ENCODE measurements around the gene NDUFC2. TPM values are rescaled to one million over a fixed set of nuclear protein-coding genes. Genes with fewer than 3 reads are reported as not detected.

The NDUFC2 gene
- total RNA-seq, 4 donors from 2014 or later, result 205 to 342 (median 228) TPM

DNA sequence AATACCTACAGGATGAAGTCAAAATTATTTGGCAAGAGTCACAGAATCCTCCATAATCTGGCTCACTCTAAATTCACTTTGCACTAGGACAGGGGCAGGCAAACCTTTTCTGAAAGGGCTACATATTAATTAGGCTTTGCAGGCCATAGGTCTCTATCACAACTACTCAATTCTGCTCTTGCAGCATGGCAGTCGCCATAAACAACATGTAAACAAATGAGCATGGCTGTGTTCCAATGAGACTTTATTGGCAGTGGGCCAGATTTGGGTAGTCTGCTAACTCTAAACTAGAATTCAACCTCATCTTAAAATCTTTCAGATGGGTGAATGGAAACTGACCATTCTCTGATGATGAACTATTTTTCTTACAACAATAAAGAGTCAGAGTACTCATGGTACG is 10.2 kb downstream of the NDUFC2 start:
- peaks cover 6 to 8% of the 10 kb centered on the region in 2 donors for H3K36me3 ChIP-seq
- WGBS, 2 donors, result 66 to 73% methylated on average over 2 of the region's 2 CpGs

DNA sequence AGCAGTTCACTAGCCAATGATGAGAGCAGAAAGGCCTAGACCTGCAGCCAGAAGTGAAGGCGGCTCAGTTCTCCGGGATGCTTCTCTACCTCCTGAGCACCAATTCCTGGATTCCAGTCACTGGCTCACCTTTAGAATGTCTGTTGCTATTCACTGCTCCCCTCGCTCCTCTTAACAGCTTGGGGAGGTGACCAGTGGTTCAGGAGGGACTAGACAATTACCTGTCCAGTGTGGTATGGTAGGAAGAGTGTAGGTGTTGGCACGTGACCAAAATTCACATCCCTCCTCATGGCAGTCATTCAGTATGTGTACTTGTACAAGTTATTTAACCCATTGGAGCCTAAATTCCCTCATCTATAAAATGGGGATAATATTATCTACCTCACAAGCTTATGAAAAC is 12.0 kb downstream of the NDUFC2 start:
- H3K36me3 ChIP-seq, result peaks cover 6 to 8% of the 10 kb centered on the region in 2 donors
- H3K4me3 ChIP-seq (replicated peaks in 1 of 3), result no peak overlapping the region
- H3K9me3 ChIP-seq, result no peaks in the 10 kb centered on the region
- H3K4me1 ChIP-seq, result peaks cover 18 to 52% of the 10 kb centered on the region in 2 donors
- intact Hi-C loops (cut with DNase I), result no loop called here
- TF ChIP-seq, protein P1, sequence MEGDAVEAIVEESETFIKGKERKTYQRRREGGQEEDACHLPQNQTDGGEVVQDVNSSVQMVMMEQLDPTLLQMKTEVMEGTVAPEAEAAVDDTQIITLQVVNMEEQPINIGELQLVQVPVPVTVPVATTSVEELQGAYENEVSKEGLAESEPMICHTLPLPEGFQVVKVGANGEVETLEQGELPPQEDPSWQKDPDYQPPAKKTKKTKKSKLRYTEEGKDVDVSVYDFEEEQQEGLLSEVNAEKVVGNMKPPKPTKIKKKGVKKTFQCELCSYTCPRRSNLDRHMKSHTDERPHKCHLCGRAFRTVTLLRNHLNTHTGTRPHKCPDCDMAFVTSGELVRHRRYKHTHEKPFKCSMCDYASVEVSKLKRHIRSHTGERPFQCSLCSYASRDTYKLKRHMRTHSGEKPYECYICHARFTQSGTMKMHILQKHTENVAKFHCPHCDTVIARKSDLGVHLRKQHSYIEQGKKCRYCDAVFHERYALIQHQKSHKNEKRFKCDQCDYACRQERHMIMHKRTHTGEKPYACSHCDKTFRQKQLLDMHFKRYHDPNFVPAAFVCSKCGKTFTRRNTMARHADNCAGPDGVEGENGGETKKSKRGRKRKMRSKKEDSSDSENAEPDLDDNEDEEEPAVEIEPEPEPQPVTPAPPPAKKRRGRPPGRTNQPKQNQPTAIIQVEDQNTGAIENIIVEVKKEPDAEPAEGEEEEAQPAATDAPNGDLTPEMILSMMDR (IDR thresholded peaks at IDR 0.05), result no peak
- no peak for TF ChIP-seq POLR2A (IDR thresholded peaks at IDR 0.05)
- 83 to 88% methylated on average over 4 of the region's 4 CpGs for WGBS, 2 donors
- no peaks in the 10 kb centered on the region for H3K27me3 ChIP-seq
- DNase-seq, result no peak
- H3K27ac ChIP-seq, result peak overlapping the region in 2 of 3 donors; percentile 10 to 32

More for the DNA sequence above, 10.2 kb downstream of the NDUFC2 start:
- DNase-seq, result no peak
- peak overlapping the region in 2 of 3 donors; percentile 19 to 79 for H3K27ac ChIP-seq
- no peaks in the 10 kb centered on the region for H3K27me3 ChIP-seq
- no peak overlapping the region for H3K4me3 ChIP-seq (replicated peaks in 1 of 3)
- no peak for TF ChIP-seq POLR2A (IDR thresholded peaks at IDR 0.05)
- TF ChIP-seq, protein P1 (IDR thresholded peaks at IDR 0.05), result no peak
- H3K4me1 ChIP-seq, result peaks cover 5 to 39% of the 10 kb centered on the region in 2 donors
- intact Hi-C loops (cut with DNase I), result no loop called here
- no peaks in the 10 kb centered on the region for H3K9me3 ChIP-seq

DNA sequence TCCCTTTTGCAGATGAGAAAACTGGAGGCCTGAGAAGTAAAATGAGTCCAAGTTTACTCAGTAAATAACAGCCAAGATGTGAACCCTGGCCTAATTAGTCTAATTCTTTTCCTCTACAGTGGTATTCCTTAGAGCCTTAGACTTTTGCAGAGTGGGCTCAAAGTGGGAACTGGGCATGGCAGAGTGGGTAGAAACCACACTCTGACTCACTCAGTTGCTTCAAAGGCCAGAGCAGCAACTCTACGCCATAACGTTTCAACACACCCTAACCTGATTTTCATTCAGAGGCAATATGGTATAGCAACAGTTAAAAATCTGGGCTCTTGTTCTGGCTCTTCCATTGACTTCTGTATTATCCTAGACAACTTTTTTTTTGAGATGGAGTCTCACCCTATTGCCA is 13.2 kb downstream of the NDUFC2 start:
- no peak for DNase-seq
- WGBS, 2 donors, result 72 to 86% methylated on average over 2 of the region's 2 CpGs
- H3K9me3 ChIP-seq, result no peaks in the 10 kb centered on the region
- H3K27me3 ChIP-seq, result no peaks in the 10 kb centered on the region
- H3K27ac ChIP-seq, result no peak overlapping the region
- H3K4me3 ChIP-seq (replicated peaks in 1 of 3), result no peak overlapping the region
- peaks cover 5 to 6% of the 10 kb centered on the region in 2 donors for H3K36me3 ChIP-seq
- TF ChIP-seq, protein P1 (IDR thresholded peaks at IDR 0.05), result no peak
- no peak for TF ChIP-seq POLR2A (IDR thresholded peaks at IDR 0.05)
- peaks cover 30 to 57% of the 10 kb centered on the region in 2 donors for H3K4me1 ChIP-seq
- intact Hi-C loops (cut with DNase I), result no loop called here

DNA sequence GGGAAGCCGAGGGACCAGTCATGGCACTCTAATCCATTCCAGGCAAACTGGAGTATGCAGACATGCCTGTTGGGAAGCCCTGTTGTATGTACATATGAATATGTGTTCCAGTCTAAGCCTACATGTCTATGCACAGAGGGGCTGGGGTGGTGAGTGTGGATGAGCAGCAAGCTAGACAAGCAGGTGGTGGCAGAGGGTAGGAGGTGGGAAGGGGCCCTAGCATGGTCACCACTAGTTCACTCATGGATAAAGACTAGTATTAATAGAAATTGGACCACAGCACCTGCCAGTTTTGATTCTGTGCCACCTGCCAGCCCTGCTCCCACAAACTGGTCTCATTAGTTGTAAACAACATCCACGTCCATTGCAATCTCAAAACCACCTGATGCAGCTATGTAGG is 14.5 kb downstream of the NDUFC2 start:
- no peak for DNase-seq
- peaks cover 38 to 59% of the 10 kb centered on the region in 2 donors for H3K4me1 ChIP-seq
- intact Hi-C loops (cut with DNase I), result no loop called here
- TF ChIP-seq POLR2A (IDR thresholded peaks at IDR 0.05), result no peak
- TF ChIP-seq, protein P1 (IDR thresholded peaks at IDR 0.05), result no peak
- peaks cover 5 to 6% of the 10 kb centered on the region in 2 donors for H3K36me3 ChIP-seq
- H3K4me3 ChIP-seq (replicated peaks in 1 of 3), result no peak overlapping the region
- H3K27me3 ChIP-seq, result no peaks in the 10 kb centered on the region
- no peaks in the 10 kb centered on the region for H3K9me3 ChIP-seq
- WGBS, 2 donors, result 90 to 96% methylated on average over 2 of the region's 2 CpGs
- no peak overlapping the region for H3K27ac ChIP-seq

DNA sequence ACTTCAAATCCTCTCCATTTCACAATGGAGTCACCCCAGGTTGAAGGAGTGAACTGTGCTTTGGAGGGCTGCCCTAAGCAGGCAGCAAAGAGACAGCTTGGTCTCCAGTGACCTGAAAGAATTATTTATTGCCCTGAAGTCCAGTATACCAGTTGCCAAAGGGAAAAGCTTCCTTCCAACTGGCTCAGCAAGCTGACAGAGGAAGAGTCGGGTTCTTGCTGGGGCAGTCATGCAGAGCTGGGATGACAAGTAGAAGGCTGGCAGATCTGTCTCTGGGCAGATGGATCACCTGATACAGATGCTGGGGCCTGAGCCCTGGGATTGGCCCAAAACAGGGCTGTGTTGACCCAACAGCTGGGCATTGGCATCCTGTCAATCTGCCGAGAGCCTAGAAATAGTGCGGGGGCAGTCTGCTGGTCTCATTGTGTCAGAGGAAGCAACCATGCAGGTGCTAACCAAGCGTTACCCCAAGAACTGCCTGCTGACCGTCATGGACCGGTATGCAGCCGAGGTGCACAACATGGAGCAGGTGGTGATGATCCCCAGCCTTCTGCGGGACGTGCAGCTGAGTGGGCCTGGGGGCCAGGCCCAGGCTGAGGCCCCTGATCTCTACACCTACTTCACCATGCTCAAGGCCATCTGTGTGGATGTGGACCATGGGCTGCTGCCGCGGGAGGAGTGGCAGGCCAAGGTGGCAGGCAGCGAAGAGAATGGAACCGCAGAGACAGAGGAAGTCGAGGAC is 16.1 kb downstream of the NDUFC2 start, which contains the start of gene THRSP:
TSS of gene THRSP (plus strand) at position 422 of the 742 bp plus-strand sequence. CDS start at position 443, 21 bp downstream.
- Histone ChIP-seq H3K4me3 (replicated peaks in 1 of 3) (no peak within 1 kb of the TSS), H3K27ac (peak within 1 kb of the TSS; percentile 84 to 91 (median 90)), H3K27me3 (no peaks in the 10 kb centered on the region), H3K4me1 (peaks cover 35 to 46% of the 10 kb centered on the region in 2 donors), H3K36me3 (peaks cover 5 to 6% of the 10 kb centered on the region in 2 donors), H3K9me3 (no peaks in the 10 kb centered on the region)
- TF ChIP-seq POLR2A (IDR thresholded peaks at IDR 0.05), result peak in 1 of 2 donors; percentile 5
- TF ChIP-seq, protein P1 (IDR thresholded peaks at IDR 0.05), result no peak
- intact Hi-C loops (cut with DNase I), result no loop called here
- 71 to 79% methylated on average over 9 to 14 of the region's 14 CpGs for WGBS, 2 donors
- peak; percentile 69 to 81 for DNase-seq
